Activated naive CD8-positive, alpha-beta T cell treated with anti-CD3 and anti-CD28 coated beads, Interleukin-2, amount 50 U/mL, for 24 hours (primary cell): Measurements from ENCODE around the gene SIPA1L3.

Experiments
- ATAC-seq: fragments of 150-1000 bp; cut with Tn5 transposase; one replicate; pipeline ENCODE4 v1.10.0; 2021
- DNase-seq: peaks from one replicate; pipeline ENCODE4 v3.0.0; 2021
- H3K27ac Mint-ChIP-seq: one replicate; pipeline ENCODE4 v1.8.0; 2021; ENCODE audit warnings: mild to moderate bottlenecking, mixed read lengths
- H3K27me3 Mint-ChIP-seq: one replicate; pipeline ENCODE4 v1.8.0; 2021; ENCODE audit warnings: mixed read lengths
- H3K36me3 Mint-ChIP-seq: one replicate; pipeline ENCODE4 v1.8.0; 2021; ENCODE audit warnings: low read depth, mixed read lengths
- H3K4me1 Mint-ChIP-seq: one replicate; pipeline ENCODE4 v1.8.0; 2021; ENCODE audit warnings: mixed read lengths
- H3K4me3 Mint-ChIP-seq: one replicate; pipeline ENCODE4 v1.8.0; 2021; ENCODE audit warnings: mild to moderate bottlenecking, moderate library complexity, mixed read lengths
- H3K9me3 Mint-ChIP-seq: one replicate; pipeline ENCODE4 v1.8.0; 2021; ENCODE audit warnings: mixed read lengths

Gene SIPA1L3

DNA sequence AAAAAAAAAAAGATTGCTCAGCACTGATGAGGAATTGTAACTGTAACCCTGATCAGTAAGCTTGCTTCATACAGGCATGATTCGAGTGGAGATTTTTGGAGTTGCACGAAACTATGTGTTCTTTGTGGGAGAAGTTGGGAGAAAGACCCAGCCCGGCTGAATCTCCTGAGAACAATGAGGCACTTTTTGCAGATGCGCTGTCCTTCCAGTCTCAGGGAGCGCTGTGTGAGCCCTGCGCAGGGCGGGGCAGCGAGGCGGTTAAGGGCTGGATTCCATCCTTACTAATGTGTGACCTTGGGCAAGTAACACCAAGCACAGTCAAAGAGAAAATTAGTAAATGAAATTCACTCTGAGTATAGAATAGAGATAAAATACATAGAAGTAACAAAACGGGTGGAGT is 76.9 kb downstream of the SIPA1L3 start:
- peaks cover 28% of the 10 kb centered on the region for H3K4me1 Mint-ChIP-seq
- no peak for ATAC-seq
- H3K9me3 Mint-ChIP-seq: no peaks in the 10 kb centered on the region
- H3K27me3 Mint-ChIP-seq: no peaks in the 10 kb centered on the region
- no peak for DNase-seq
- H3K36me3 Mint-ChIP-seq: no peaks in the 10 kb centered on the region
- H3K27ac Mint-ChIP-seq: no peak overlapping the region
- no peak overlapping the region for H3K4me3 Mint-ChIP-seq

DNA sequence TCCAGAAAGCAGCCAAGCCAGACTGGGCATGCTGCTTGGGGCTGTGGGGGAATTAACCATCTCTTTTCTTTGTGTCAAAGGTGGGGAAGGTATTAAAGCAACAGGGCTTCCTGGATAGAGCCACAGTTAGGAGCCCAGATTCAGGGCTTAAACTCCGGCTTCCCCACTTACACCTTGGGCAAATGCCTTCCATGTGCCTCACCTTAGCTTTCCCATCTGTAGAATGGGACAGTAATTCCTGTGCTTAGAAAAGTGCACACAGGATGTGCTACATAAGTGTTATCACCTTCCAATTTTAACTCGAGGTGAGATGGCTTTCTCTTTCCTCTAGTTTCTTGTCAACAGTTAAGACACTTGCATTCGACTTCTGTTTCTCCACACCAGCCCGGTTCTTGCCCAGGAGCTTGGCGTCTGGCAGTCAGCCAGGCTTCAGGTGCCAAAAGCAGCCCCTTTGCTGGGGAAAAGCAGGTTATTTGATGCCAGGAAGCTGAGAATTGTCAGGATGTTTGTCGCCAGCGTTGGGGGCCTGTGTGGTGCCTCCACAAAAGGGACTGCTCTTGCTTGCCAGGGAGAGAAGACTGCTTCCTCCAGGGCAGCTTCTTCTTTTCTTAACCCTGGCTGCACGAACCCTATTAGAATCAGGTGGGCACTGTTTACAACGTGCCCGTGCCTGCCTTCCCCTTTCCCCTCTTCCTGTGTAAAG is 79.2 kb downstream of the SIPA1L3 start:
- ATAC-seq (no peak), DNase-seq (no peak)
- peak overlapping the region; percentile 56 for H3K27ac Mint-ChIP-seq
- no peak overlapping the region for H3K4me3 Mint-ChIP-seq
- peaks cover 26% of the 10 kb centered on the region for H3K4me1 Mint-ChIP-seq
- H3K27me3 Mint-ChIP-seq: no peaks in the 10 kb centered on the region
- H3K9me3 Mint-ChIP-seq: no peaks in the 10 kb centered on the region
- no peaks in the 10 kb centered on the region for H3K36me3 Mint-ChIP-seq

DNA sequence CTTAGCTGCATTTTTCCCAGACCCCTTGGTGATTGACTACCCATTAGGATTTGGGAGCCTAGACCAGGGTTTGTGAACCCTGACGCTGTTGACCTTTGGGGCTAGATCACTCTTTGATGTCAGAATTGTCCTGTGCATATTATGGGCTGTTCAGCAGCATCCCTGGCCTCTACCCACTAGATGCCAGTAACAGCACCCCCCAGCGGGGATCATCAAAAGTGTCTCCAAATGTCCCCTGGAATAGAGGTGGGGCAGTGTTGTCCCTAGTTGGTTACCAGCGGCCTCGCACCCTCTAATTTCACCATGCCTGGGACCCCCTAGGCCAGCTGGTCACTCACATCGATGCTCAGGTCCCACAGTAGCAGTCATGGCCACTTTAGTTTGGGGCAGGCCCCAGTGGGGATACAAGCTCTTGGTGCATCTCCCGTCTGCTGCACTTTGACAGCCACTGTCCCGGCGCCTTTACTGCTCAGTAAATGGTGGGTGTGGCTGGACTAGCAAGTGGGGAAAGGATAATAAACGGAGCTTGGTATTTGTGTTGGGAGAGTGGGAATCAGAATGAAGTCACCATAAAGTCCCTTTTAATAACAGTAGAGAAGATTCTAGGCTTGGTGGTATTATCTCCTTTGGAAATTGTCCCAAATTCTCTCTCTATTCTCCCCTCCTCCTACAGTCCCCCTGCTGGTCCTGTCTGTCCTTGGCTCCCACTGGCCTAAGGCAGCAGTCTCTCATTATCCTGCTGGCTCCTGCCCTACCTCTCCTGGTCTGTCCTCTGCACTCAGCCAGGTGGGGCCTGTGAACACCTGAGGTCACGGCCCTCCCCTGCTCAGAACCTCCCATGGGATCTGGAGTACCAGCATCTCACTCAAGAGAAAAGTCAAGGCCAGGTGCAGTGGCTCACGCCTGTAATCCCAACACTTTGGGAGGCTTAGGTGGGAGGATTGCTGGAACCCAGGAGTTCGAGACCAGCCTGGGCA is 80.6 kb downstream of the SIPA1L3 start:
- DNase-seq (no peak), ATAC-seq (no peak)
- no peaks in the 10 kb centered on the region for H3K9me3 Mint-ChIP-seq
- H3K4me3 Mint-ChIP-seq: no peak overlapping the region
- peaks cover 23% of the 10 kb centered on the region for H3K4me1 Mint-ChIP-seq
- no peak overlapping the region for H3K27ac Mint-ChIP-seq
- no peaks in the 10 kb centered on the region for H3K36me3 Mint-ChIP-seq
- H3K27me3 Mint-ChIP-seq: no peaks in the 10 kb centered on the region

DNA sequence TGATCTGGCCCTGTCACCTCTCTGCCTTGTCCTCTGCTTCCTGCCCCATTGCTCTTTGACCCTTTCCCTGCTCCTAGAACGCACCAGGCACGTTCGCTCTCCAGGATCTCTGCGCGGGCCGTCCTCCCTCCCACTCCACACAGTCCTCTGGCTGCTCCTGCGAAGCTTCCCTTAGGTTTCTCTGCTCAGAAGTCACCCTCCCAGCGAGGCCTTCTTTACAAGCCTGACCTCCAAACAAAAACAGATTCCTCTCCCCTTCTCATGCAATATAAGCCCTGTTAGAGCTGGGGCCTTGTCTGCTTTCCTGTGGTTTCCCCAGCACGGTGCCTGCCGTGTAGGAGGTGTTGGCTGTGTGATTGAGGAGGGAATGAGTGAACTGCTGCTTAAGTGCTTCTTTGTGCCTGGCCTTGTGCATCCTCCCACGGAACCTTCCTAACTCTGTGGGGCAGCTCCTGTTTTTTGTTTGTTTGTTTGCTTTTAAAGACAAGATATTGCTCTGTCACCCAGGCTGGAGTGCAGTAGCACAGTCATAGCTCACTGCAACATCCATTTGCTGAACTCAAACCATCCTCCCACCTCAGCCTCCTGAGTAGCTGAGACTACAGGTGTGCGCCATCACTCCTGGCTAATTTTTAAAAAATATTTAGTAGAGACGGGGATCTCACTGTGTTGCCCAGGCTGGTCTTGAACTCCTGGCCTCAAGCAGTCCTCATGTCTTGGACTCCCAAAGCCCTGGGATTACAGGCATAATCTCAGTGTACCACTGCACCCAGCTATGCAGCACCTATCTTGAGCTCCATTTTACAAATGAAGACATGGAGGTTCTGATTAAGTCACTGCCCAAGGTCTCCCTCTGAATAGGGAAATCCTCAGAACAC is 82.0 kb downstream of the SIPA1L3 start:
- Mint-ChIP-seq H3K36me3 (no peaks in the 10 kb centered on the region), H3K4me3 (no peak overlapping the region), H3K27ac (peak overlapping the region; percentile 48), H3K9me3 (no peaks in the 10 kb centered on the region), H3K27me3 (no peaks in the 10 kb centered on the region), H3K4me1 (peaks cover 23% of the 10 kb centered on the region)
- DNase-seq (no peak), ATAC-seq (peak; percentile 54)

DNA sequence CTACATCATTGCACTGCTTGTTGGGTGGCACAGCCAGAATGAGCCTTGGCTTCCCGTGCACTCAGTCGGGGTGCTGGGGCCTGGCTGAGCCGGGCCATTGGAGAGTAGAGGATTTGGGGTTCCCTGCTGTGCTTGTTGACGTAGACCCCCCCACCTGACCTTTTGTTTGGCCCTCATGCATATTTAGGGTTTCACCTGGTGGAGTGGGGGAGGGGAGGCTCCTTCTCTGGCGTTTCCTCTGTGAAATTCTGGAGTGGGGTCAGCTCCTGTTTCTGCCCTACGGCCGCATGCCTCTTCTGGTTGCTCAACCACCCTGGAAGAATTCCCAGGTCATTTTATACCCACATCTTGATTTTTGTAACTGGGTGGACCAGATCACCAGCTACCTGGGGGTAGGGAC is 82.8 kb downstream of the SIPA1L3 start:
- Mint-ChIP-seq H3K4me1 (peaks cover 21% of the 10 kb centered on the region), H3K27ac (no peak overlapping the region), H3K27me3 (no peaks in the 10 kb centered on the region), H3K36me3 (no peaks in the 10 kb centered on the region), H3K4me3 (no peak overlapping the region), H3K9me3 (no peaks in the 10 kb centered on the region)
- no peak for ATAC-seq
- no peak for DNase-seq

DNA sequence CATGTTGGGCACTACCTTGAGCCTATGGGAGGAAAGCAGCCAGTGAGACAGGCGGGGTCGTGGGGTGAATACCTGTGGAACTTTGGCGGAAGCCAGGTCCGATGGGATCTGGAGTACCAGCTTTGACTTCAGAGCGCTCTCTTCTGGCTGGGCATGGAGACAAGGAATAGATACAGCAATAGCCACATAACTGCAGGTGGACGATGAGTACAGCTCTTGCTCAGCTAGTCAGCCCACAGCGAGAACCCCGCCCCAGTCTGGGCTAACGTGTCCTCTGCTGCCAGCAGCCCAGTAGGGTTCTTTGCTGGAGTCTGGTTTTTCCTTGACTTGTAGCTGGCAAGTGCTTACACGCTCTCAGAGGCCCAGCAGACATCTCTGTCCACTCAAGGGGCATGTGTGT is 83.4 kb downstream of the SIPA1L3 start:
- no peak overlapping the region for H3K4me3 Mint-ChIP-seq
- H3K9me3 Mint-ChIP-seq: no peaks in the 10 kb centered on the region
- H3K36me3 Mint-ChIP-seq: no peaks in the 10 kb centered on the region
- ATAC-seq (no peak), DNase-seq (no peak)
- peaks cover 18% of the 10 kb centered on the region for H3K4me1 Mint-ChIP-seq
- no peak overlapping the region for H3K27ac Mint-ChIP-seq
- no peaks in the 10 kb centered on the region for H3K27me3 Mint-ChIP-seq

DNA sequence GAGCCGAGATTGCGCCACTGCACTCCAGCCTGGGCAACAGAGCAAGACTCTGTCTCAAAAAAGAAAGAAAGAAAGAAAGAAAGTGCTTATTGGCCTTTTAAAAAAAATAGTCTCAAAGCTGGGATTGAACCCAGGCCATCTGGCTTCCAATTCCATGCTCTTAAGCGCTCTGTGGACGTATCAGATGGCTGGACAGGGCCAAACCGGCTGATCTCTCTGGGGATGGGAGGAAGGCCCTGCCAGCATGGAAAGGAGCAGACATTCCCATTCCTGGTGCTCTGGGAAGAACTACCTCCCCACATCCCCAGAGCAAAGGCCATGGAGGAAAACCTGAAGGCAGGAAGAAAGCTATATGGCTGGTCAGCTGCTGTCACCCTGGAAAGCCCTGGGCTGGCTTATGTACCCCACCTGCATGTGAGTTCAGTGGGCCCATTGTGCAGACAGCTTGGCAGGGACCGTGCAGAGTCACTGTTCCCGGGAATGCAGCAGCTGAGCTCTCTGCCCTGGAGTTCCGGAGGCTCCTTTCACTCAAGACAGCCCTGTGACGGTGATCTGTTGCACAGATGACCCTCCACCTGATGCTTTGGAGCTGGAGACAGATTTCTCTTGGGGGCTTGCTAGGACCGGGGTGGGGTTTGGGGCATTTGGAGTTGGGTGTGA is 84.3 kb downstream of the SIPA1L3 start:
- peaks cover 14% of the 10 kb centered on the region for H3K4me1 Mint-ChIP-seq
- no peaks in the 10 kb centered on the region for H3K9me3 Mint-ChIP-seq
- no peak overlapping the region for H3K4me3 Mint-ChIP-seq
- no peaks in the 10 kb centered on the region for H3K36me3 Mint-ChIP-seq
- H3K27me3 Mint-ChIP-seq: no peaks in the 10 kb centered on the region
- DNase-seq (no peak), ATAC-seq (no peak)
- H3K27ac Mint-ChIP-seq: no peak overlapping the region

DNA sequence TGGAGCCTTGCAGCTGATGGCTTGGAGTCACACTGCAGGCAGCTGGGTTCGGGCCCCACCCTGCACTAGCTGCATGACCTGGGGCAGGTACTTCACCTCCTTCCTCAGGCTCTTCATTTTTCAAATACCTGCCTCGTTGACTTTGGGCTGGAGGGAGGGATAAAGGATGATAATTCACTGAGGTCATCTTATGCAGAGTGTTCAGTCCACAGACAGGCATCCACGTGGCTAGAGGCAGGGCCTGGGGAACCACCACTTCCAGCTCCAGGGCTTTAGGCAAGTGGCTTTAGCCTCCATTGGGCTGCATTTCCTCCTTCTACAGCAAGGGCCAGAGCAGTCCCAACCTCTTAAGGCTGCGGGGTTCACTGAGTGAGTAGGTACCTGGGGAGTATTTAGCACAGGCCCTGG is 84.8 kb downstream of the SIPA1L3 start:
- Mint-ChIP-seq H3K4me1 (peaks cover 10% of the 10 kb centered on the region), H3K27me3 (no peaks in the 10 kb centered on the region), H3K4me3 (no peak overlapping the region), H3K36me3 (no peaks in the 10 kb centered on the region), H3K27ac (no peak overlapping the region), H3K9me3 (no peaks in the 10 kb centered on the region)
- no peak for ATAC-seq
- DNase-seq: no peak

DNA sequence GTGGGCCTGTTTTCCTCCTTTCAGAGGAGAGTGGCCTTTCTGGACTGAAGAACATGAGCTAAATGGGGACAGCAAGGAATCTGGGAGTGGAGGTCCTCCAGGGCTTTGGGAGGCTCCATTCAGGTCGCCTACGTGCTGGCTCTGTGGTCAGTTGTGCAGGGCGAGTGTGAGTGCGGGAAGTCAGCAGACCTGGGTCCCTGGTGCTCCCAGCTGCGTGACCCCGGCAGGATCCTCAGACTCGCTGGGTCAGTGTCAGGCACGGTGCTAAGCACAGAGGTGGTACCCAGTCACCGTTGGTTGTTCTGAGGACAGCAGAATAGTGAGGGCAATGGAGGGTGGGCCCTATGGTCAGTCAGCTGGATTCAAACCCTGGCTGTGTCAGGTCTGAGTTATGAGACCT is 85.8 kb downstream of the SIPA1L3 start:
- no peaks in the 10 kb centered on the region for H3K9me3 Mint-ChIP-seq
- H3K4me1 Mint-ChIP-seq: peaks cover 11% of the 10 kb centered on the region
- no peak for DNase-seq
- no peaks in the 10 kb centered on the region for H3K36me3 Mint-ChIP-seq
- H3K4me3 Mint-ChIP-seq: no peak overlapping the region
- H3K27ac Mint-ChIP-seq: no peak overlapping the region
- no peaks in the 10 kb centered on the region for H3K27me3 Mint-ChIP-seq
- ATAC-seq: no peak

DNA sequence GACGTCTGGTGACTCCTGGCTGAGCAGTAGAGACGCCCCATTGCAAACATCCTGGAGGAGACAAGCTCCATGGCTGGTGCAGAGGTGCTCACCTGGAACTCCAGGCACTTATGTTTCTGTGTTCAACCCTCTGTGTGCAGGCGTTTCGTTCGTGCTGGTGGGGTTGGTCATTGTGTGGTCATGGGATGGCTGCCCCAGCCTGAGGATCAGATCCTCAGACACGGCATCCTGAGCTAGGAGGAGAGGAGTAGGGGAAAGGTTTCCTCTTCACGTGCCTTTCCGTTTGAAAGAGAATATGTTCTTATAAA is 87.8 kb downstream of the SIPA1L3 start:
- no peaks in the 10 kb centered on the region for H3K36me3 Mint-ChIP-seq
- no peak for ATAC-seq
- H3K4me1 Mint-ChIP-seq: peaks cover 22% of the 10 kb centered on the region
- no peak overlapping the region for H3K27ac Mint-ChIP-seq
- H3K9me3 Mint-ChIP-seq: no peaks in the 10 kb centered on the region
- H3K4me3 Mint-ChIP-seq: no peak overlapping the region
- no peak for DNase-seq
- no peaks in the 10 kb centered on the region for H3K27me3 Mint-ChIP-seq

DNA sequence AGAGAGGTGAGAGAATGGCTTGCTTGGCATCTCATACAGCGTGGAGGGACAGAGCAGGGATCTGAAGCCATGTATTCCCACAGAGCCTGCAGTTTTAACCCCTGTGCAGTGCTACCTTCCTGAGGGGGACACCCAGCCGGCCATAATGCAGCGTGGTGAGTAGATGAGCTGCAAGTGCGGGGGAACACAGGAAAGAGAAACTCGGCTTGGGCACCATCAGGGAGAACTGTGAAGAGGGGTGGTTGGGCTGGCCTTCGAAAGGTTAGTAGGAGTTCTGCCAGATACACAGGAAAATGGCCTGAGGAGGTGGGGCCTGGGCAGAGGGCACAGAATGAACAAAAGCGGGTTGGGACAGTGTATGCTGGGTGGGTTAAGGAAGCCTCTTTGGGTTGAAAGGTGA is 88.3 kb downstream of the SIPA1L3 start:
- Mint-ChIP-seq H3K4me1 (peaks cover 26% of the 10 kb centered on the region), H3K27ac (no peak overlapping the region), H3K36me3 (no peaks in the 10 kb centered on the region), H3K4me3 (no peak overlapping the region), H3K27me3 (no peaks in the 10 kb centered on the region), H3K9me3 (no peaks in the 10 kb centered on the region)
- ATAC-seq (no peak), DNase-seq (no peak)

DNA sequence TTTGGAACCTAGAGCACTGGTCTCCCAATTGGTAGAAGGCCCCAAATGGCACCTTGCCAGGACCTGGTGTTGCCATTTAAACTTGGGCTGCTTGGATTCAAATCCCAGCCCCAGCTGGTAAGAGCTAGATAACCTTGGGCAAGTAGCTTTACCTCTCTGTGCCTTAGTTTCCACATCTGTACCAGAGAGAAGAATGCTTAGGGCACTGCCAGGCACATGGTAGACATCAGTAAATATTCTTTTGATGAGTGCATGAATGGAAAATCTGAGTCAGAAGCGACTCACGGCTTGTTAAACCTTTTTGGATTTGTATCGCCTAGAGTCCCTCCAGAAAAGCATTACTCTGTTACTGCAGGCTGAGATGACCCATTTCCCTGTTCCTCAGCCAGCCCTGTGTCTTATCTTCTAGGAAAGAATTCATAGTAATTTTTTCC is 90.9 kb downstream of the SIPA1L3 start:
- H3K4me3 Mint-ChIP-seq: no peak overlapping the region
- ATAC-seq (peak; percentile 84), DNase-seq (no peak)
- no peaks in the 10 kb centered on the region for H3K36me3 Mint-ChIP-seq
- no peaks in the 10 kb centered on the region for H3K9me3 Mint-ChIP-seq
- H3K4me1 Mint-ChIP-seq: peaks cover 32% of the 10 kb centered on the region
- peak overlapping the region; percentile 46 for H3K27ac Mint-ChIP-seq
- H3K27me3 Mint-ChIP-seq: no peaks in the 10 kb centered on the region

DNA sequence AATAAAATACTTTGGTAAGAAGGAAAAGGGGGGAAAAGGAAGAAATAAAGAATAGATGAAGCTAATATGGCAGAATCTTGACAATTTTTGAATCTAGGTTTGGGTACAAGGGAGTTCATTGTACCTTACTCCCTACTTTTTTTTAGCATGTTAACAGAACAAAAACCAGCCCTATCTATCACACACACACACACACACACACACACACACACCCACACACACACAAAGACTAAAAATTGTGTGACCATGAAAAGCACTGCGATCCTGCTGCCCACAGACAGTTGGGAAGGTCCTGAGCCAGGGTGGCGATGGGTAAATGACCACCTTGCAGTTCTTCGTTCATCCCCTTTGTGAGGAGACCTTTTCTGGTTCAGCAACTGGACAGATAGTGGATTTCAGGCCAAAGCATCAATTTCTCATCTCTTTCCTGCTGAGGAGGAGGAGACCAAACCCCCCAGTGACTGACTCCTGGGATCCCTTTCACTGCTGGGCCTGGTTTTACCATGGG is 91.8 kb downstream of the SIPA1L3 start:
- H3K4me1 Mint-ChIP-seq: peaks cover 32% of the 10 kb centered on the region
- no peak overlapping the region for H3K27ac Mint-ChIP-seq
- no peaks in the 10 kb centered on the region for H3K27me3 Mint-ChIP-seq
- ATAC-seq: no peak
- DNase-seq: no peak
- no peaks in the 10 kb centered on the region for H3K36me3 Mint-ChIP-seq
- H3K9me3 Mint-ChIP-seq: no peaks in the 10 kb centered on the region
- H3K4me3 Mint-ChIP-seq: no peak overlapping the region
